Activated T-helper 1 cell treated with anti-CD3 and anti-CD28 coated beads, Interleukin-12 subunit alpha, Interleukin-12 subunit beta, Interleukin-2, Interleukin-4 antibody, amounts not matched to agents 30 ng/mL and 10 ng/mL and 1 ng/mL, durations not matched to agents 14 hours and 24 hours and 36 hours (primary cell): ENCODE results near the gene PPP2R5B. TPM values are rescaled to one million over a fixed set of nuclear protein-coding genes. Genes with fewer than 3 reads are reported as not detected.
"Not testable (repeated sequence)": the region's sequence is repeated elsewhere in the genome, so short reads cannot be mapped to it uniquely, and the experiment has no call there.

Experiments
- DNase-seq: peaks from one replicate; pipeline ENCODE4 v3.0.0; 2021; ENCODE audit warnings: low spot score
- H3K27ac Mint-ChIP-seq: one replicate; pipeline ENCODE4 v1.8.0; 2021; ENCODE audit warnings: mild to moderate bottlenecking, mixed read lengths
- H3K27me3 Mint-ChIP-seq: one replicate; pipeline ENCODE4 v1.8.0; 2022; ENCODE audit warnings: mild to moderate bottlenecking, moderate library complexity, mixed read lengths; ENCODE audit not compliant: insufficient read depth
- H3K36me3 Mint-ChIP-seq: one replicate; pipeline ENCODE4 v1.8.0; 2021; ENCODE audit warnings: low read depth, mixed read lengths
- H3K4me1 Mint-ChIP-seq: one replicate; pipeline ENCODE4 v1.8.0; 2021; ENCODE audit warnings: low read depth, mixed read lengths
- H3K4me3 Mint-ChIP-seq: one replicate; pipeline ENCODE4 v1.8.0; 2021; ENCODE audit warnings: mild to moderate bottlenecking, moderate library complexity, mixed read lengths
- H3K9me3 Mint-ChIP-seq: one replicate; pipeline ENCODE4 v1.8.0; 2021; ENCODE audit warnings: mixed read lengths
- intact Hi-C: fragments of 100-400 bp; cut with micrococcal nuclease; formaldehyde crosslinking; loops from one replicate; pipeline ENCODE4 v1.15.1; 2024
- total RNA-seq: library from RNA; stranded (reverse); gene quantifications from 2 replicates; pipeline ENCODE4 v1.2.3, GENCODE V29; 2022

The PPP2R5B gene
- total RNA-seq, 1 donor from 2014 or later: 7.3 TPM

DNA sequence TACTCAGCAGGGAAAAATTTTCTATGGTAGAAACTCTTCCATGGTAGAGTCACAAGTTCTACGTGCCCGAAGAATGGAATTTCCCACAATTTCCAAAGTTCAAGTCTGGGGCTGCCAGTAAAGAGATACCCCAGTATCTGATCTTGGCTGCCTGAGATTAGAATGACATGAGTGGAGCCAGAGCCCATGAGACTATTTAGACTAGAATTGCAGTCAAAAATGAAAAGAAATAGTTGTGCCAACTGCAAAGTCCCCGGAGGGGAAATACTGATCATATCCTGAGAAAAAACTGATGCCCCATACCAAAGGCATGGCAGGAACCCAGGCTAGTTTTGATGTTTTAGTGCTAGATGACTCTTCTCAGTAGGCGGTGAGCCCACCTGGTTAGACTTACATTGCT, 36.2 kb downstream of the PPP2R5B start:
- Mint-ChIP-seq H3K27ac (no peak overlapping the region), H3K36me3 (no peaks in the 10 kb centered on the region), H3K27me3 (peaks cover 9% of the 10 kb centered on the region), H3K9me3 (no peaks in the 10 kb centered on the region), H3K4me3 (no peak overlapping the region), H3K4me1 (peaks cover 9% of the 10 kb centered on the region)
- DNase-seq: no peak
- intact Hi-C loops: no loop called here

GRCh38 chr11:64963072-64963631, 38.7 kb downstream of the PPP2R5B start:
- intact Hi-C loops: no loop called here
- H3K9me3 Mint-ChIP-seq: no peaks in the 10 kb centered on the region
- peaks cover 9% of the 10 kb centered on the region for H3K27me3 Mint-ChIP-seq
- DNase-seq: no peak
- no peaks in the 10 kb centered on the region for H3K36me3 Mint-ChIP-seq
- no peak overlapping the region for H3K27ac Mint-ChIP-seq
- no peak overlapping the region for H3K4me3 Mint-ChIP-seq
- H3K4me1 Mint-ChIP-seq: peaks cover 16% of the 10 kb centered on the region

DNA sequence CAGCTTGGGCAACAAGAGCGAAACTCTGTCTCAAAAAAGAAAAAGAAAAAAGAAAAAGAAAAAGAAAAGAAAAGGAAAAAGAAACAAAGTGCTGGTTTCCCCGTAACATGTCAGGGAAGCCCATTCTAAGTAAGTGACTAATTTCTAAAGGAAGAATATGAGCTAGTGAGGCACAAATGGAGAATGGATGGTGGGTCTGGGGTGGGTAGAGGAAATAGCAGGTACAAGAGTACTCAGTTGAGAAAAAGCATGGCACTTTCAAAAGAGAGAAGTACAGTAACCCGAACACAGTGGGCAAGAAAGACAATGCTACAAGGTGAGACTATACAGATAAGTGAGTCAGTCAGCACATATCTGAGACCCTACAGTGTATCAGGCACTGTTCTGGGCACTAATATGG, 42.9 kb downstream of the PPP2R5B start:
- Mint-ChIP-seq H3K27me3 (peaks cover 6% of the 10 kb centered on the region), H3K4me3 (no peak overlapping the region), H3K4me1 (peaks cover 32% of the 10 kb centered on the region), H3K36me3 (no peaks in the 10 kb centered on the region), H3K27ac (peak overlapping the region; percentile 42), H3K9me3 (no peaks in the 10 kb centered on the region)
- intact Hi-C loops: no loop called here
- no peak for DNase-seq

DNA sequence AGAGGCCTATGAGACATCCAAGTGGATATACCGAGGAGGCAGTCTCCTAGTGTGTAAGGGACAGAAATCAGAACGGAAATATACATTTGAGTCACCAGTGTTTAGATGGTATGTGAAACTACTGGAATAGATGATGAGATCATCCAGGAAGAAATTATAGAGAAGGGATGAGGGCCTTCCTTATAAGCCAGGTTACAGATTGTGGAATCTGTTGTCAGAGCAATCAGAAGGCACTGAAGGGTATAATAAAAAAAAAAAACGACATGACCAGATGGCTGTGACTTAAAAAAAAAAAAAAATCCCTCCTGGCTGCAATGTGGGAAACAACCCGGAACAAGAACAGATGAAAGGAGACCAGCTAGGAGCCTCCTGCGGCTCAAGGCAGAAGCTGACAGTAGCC, 44.7 kb downstream of the PPP2R5B start:
- intact Hi-C loops: no loop called here
- H3K27ac Mint-ChIP-seq: peak overlapping the region; percentile 46
- H3K4me1 Mint-ChIP-seq: peaks cover 33% of the 10 kb centered on the region
- H3K36me3 Mint-ChIP-seq: no peaks in the 10 kb centered on the region
- H3K9me3 Mint-ChIP-seq: no peaks in the 10 kb centered on the region
- DNase-seq: no peak
- H3K27me3 Mint-ChIP-seq: peaks cover 4% of the 10 kb centered on the region
- H3K4me3 Mint-ChIP-seq: no peak overlapping the region

DNA sequence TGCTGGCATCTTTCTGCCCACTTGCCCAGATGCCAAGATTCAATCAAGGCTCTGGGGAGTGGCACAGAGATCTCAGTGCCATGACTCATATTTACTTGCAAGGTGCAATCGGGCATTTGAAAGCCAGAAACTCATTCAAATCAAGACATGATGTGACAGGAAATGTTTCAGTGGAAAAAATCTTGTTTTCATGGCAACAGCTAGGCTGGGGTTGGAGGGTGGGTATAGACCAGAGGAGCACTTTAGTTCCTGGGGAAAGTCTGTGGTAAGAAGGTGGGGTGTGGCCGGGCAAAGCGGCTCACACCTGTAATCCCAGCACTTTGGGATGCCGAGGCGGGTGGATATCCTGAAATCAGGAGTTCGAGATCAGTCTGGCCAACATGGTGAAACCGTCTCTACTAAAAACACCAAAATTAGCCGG, 46.3 kb downstream of the PPP2R5B start:
- H3K4me1 Mint-ChIP-seq: peaks cover 31% of the 10 kb centered on the region
- no peaks in the 10 kb centered on the region for H3K9me3 Mint-ChIP-seq
- intact Hi-C loops: loop anchor here (2.0 to 5.0 kb wide), 2 partner anchors 42 to 54 kb away; partner anchors contain the start of genes ARL2 and ATG2A
- H3K27ac Mint-ChIP-seq: peak overlapping the region; percentile 60
- peak overlapping the region; percentile 43 for H3K4me3 Mint-ChIP-seq
- no peaks in the 10 kb centered on the region for H3K36me3 Mint-ChIP-seq
- DNase-seq: no peak
- peaks cover 4% of the 10 kb centered on the region for H3K27me3 Mint-ChIP-seq

- Mint-ChIP-seq H3K27ac (peak within 1 kb of the TSS; percentile 60), H3K36me3 (no peaks in the 10 kb centered on the region), H3K4me3 (peak within 1 kb of the TSS; percentile 57), H3K27me3 (peaks cover 4% of the 10 kb centered on the region), H3K4me1 (peaks cover 31% of the 10 kb centered on the region), H3K9me3 (no peaks in the 10 kb centered on the region)
- DNase-seq: peak; percentile 77
- intact Hi-C loops: loop anchor here (2.0 to 5.0 kb wide), 2 partner anchors 41 to 55 kb away; partner anchors contain the start of genes ARL2 and ATG2A
Measured at GRCh38 chr11:64971421-64972233, 47.1 kb downstream of the PPP2R5B start, which contains the start of gene MAJIN. MAJIN (minus strand) TSS chr11:64972108; CDS start chr11:64959405, 12,703 bp downstream.

- DNase-seq: no peak
- Mint-ChIP-seq H3K4me3 (no peak overlapping the region), H3K27ac (no peak overlapping the region), H3K27me3 (peaks cover 7% of the 10 kb centered on the region), H3K9me3 (no peaks in the 10 kb centered on the region), H3K36me3 (no peaks in the 10 kb centered on the region), H3K4me1 (peaks cover 19% of the 10 kb centered on the region)
- intact Hi-C loops: loop anchor here (5.0 kb wide), 1 partner anchor 38 kb away; the partner anchor contains the start of gene ARL2
Measured at GRCh38 chr11:64974124-64974523, 49.6 kb downstream of the PPP2R5B start.

DNA sequence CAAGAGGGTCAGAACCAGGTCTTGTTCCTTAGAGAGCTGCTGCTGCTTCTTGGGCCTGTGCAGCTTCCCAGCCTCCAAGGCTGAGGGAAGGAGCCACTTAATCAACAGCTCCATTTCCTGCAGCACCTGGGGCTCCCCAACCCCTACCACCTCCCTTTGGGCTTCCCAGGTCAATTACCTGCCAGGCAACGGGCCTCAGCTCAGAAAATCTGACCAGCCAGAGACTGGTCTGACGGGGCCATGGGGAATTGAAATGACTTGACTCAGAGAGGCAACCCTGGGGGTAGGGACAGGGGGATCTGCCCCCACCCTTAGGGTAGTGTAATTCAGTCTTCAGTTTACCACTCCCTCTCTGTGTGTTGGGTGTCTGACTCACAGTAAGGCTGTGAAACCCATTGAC, 52.2 kb downstream of the PPP2R5B start:
- no peaks in the 10 kb centered on the region for H3K9me3 Mint-ChIP-seq
- H3K4me1 Mint-ChIP-seq: peaks cover 8% of the 10 kb centered on the region
- no peak overlapping the region for H3K27ac Mint-ChIP-seq

DNA sequence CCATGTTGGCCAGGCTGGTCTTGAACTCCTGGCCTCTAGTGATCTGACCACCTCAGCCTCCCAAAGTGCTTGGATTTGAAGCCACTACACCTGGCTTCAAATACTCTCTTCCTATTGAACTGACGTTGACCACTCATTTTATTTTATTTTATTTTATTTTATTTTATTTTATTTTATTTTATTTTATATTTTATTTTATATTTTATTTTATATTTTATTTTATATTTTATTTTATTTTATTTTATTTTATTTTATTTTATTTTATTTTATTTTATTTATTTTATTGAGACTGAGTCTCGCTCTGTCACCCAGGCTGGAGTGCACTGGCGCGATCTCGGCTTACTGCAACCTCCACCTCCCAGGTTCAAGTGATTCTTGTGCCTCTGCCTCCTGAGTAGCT, 58.9 kb downstream of the PPP2R5B start:
- intact Hi-C loops, H3K36me3 Mint-ChIP-seq: not testable (repeated sequence)

More for the DNA sequence above, 52.2 kb downstream of the PPP2R5B start:
- intact Hi-C loops: no loop called here
- Mint-ChIP-seq H3K27me3 (peaks cover 3% of the 10 kb centered on the region), H3K36me3 (no peaks in the 10 kb centered on the region), H3K4me3 (no peak overlapping the region)
- no peak for DNase-seq

More for the DNA sequence above, 58.9 kb downstream of the PPP2R5B start:
- H3K4me3 Mint-ChIP-seq, H3K4me1 Mint-ChIP-seq, H3K27me3 Mint-ChIP-seq, DNase-seq, H3K27ac Mint-ChIP-seq, H3K9me3 Mint-ChIP-seq: not testable (repeated sequence)

Other genes starting within 250 kb of the PPP2R5B start
- gene NRXN2, start 201.5 kb upstream of the PPP2R5B start, total RNA-seq: 0.17 and 0.23 TPM in 2 replicates
- 15.8 and 19.5 TPM in 2 replicates for gene RASGRP2, start 180.5 kb upstream of the PPP2R5B start, total RNA-seq
- 2.7 and 4.8 TPM in 2 replicates for gene PYGM, start 164.7 kb upstream of the PPP2R5B start, total RNA-seq
- 518 and 538 TPM in 2 replicates for gene SF1, start 146.1 kb upstream of the PPP2R5B start, total RNA-seq
- gene MAP4K2, start 121.5 kb upstream of the PPP2R5B start, total RNA-seq: 70.2 and 70.7 TPM in 2 replicates
- 39.6 and 43.8 TPM in 2 replicates for gene MEN1, start 114.1 kb upstream of the PPP2R5B start, total RNA-seq
- gene CDC42BPG, start 80.0 kb upstream of the PPP2R5B start, total RNA-seq: 0.29 and 0.44 TPM in 2 replicates
- gene EHD1, start 46.1 kb upstream of the PPP2R5B start, total RNA-seq: 88.0 and 96.9 TPM in 2 replicates
- gene ATG2A, start 7.5 kb upstream of the PPP2R5B start, total RNA-seq: 24.6 and 24.9 TPM in 2 replicates
- gene GPHA2, start 11.2 kb downstream of the PPP2R5B start, total RNA-seq: not detected in 2 replicates
- gene MAJIN, start 47.4 kb downstream of the PPP2R5B start, total RNA-seq: not detected in 2 replicates
- not detected in 2 replicates for gene BATF2, start 72.3 kb downstream of the PPP2R5B start, total RNA-seq
- 67.3 and 71.2 TPM in 2 replicates for gene ARL2, start 89.5 kb downstream of the PPP2R5B start, total RNA-seq
- gene SNX15, start 102.8 kb downstream of the PPP2R5B start, total RNA-seq: 19.9 and 30.9 TPM in 2 replicates
- gene SAC3D1, start 116.5 kb downstream of the PPP2R5B start, total RNA-seq: 17.4 and 17.7 TPM in 2 replicates
- gene NAALADL1, start 133.9 kb downstream of the PPP2R5B start, total RNA-seq: 11.5 and 12.7 TPM in 2 replicates
- 91.8 and 92.5 TPM in 2 replicates for gene CDCA5, start 159.4 kb downstream of the PPP2R5B start, total RNA-seq
- gene ZFPL1, start 159.5 kb downstream of the PPP2R5B start, total RNA-seq: 31.9 and 34.5 TPM in 2 replicates
- gene VPS51, start 171.5 kb downstream of the PPP2R5B start, total RNA-seq: 137 and 139 TPM in 2 replicates
- 32.2 and 32.8 TPM in 2 replicates for gene TM7SF2, start 187.2 kb downstream of the PPP2R5B start, total RNA-seq
- 20.8 and 22.1 TPM in 2 replicates for gene ZNHIT2, start 193.0 kb downstream of the PPP2R5B start, total RNA-seq
- 1,004 and 1,020 TPM in 2 replicates for gene FAU, start 197.4 kb downstream of the PPP2R5B start, total RNA-seq
- gene MRPL49, start 197.6 kb downstream of the PPP2R5B start, total RNA-seq: 76.0 and 76.4 TPM in 2 replicates
- 42.3 and 45.8 TPM in 2 replicates for gene SYVN1, start 209.8 kb downstream of the PPP2R5B start, total RNA-seq
- not detected in 2 replicates for gene SPDYC, start 245.5 kb downstream of the PPP2R5B start, total RNA-seq